GM12878 (cell line): Measurements from ENCODE around the gene CSNK1G1. TPM values are rescaled to one million over a fixed set of nuclear protein-coding genes. Genes with fewer than 3 reads are reported as not detected.

ENCODE experiments used
- ATAC-seq: fragments of 200-7000 bp; cut with Tn5 transposase; 3 replicates; pipeline ENCODE4 v1.9.1; 2020; ENCODE audit warnings: mild to moderate bottlenecking, moderate library complexity
- BruUV-seq: library from RNA; stranded (reverse); fragments of 400-500 nt; replicated peaks from 2 replicates; lab custom pipeline; 2021; lab: Mats Ljungman, UMichigan
- CTCF ChIA-PET: fragments of 300-600 bp; sonication (Branson Sonifier 250); formaldehyde crosslinking; extraction: SDS; loops from one replicate; lab custom pipeline; 2021; ENCODE audit warnings: inconsistent platforms; lab: Yijun Ruan, JAX
- POLR2A ChIA-PET: fragments of 350-600 bp; formaldehyde crosslinking; extraction: SDS; loops from one replicate; lab custom pipeline; 2021; ENCODE audit warnings: inconsistent platforms; lab: Charles Lee
- RAD21 ChIA-PET: fragments of 300-600 bp; sonication (Branson Sonifier 250); formaldehyde crosslinking; loops from one replicate; lab custom pipeline; 2023; ENCODE audit warnings: antibody characterized with exemption; ENCODE audit not compliant: unreplicated experiment; lab: Charles Lee
- SMC1A ChIA-PET: fragments of 300-600 bp; sonication (Branson Sonifier 250); formaldehyde crosslinking; loops from one replicate; lab custom pipeline; 2023; ENCODE audit not compliant: unreplicated experiment, uncharacterized antibody; lab: Charles Lee
- DNase-seq: peaks from one replicate; pipeline ENCODE4 v3.0.0-alpha.2; 2011; ENCODE audit warnings: low read depth, low spot score
- FAIRE-seq: peaks from 3 replicates; lab custom pipeline; 2011; peaks lifted over from hg19 to GRCh38; lab: Jason Lieb, UNC
- H2AFZ ChIP-seq: 2 replicates; pipeline ENCODE4 v1.6.0; 2011; ENCODE audit warnings: low read depth, low read length, control low read depth; ENCODE audit not compliant: control insufficient read depth
- H3K27ac ChIP-seq: 2 replicates; pipeline ENCODE4 v1.5.1; 2011; ENCODE audit warnings: control low read depth; ENCODE audit not compliant: control insufficient read depth, insufficient read depth
- H3K27me3 ChIP-seq, 2 experiments: replicated peaks in 1 of 2; 2 replicates each; pipeline versions ENCODE4 v1.6.0 to v1.6.1; 2011; ENCODE audit warnings: low read length in 1 of 2; ENCODE audit not compliant: control insufficient read depth in 2 of 2, insufficient read depth in 2 of 2
- H3K36me3 ChIP-seq, 2 experiments: 2 replicates each; pipeline ENCODE4 v1.5.1; 2011; ENCODE audit warnings: low read length in 1 of 2; ENCODE audit not compliant: control insufficient read depth in 2 of 2, insufficient read depth in 2 of 2
- H3K4me1 ChIP-seq: 2 replicates; pipeline ENCODE4 v1.6.1; 2011; ENCODE audit warnings: mild to moderate bottlenecking, low read length, moderate library complexity, mixed read lengths; ENCODE audit not compliant: control insufficient read depth, insufficient read depth
- H3K4me2 ChIP-seq: 2 replicates; pipeline ENCODE4 v1.6.0; 2011; ENCODE audit warnings: control low read depth; ENCODE audit not compliant: control insufficient read depth, insufficient read depth
- H3K4me3 ChIP-seq: fragments of 200-600 bp; sonication (generic); 2 replicates; pipeline ENCODE4 v1.5.1; 2016
- H3K79me2 ChIP-seq: 2 replicates; pipeline ENCODE4 v1.6.0; 2011; ENCODE audit warnings: low read length; ENCODE audit not compliant: control insufficient read depth, insufficient read depth
- H3K9ac ChIP-seq: 2 replicates; pipeline ENCODE4 v1.8.0; 2011; ENCODE audit warnings: low read length, control low read depth, mixed read lengths; ENCODE audit not compliant: control insufficient read depth, insufficient read depth
- H3K9me3 ChIP-seq: replicated peaks from 3 replicates; pipeline ENCODE4 v1.5.1; 2011; ENCODE audit warnings: mild to moderate bottlenecking, low read length; ENCODE audit not compliant: control insufficient read depth, insufficient read depth
- H4K20me1 ChIP-seq: 2 replicates; pipeline ENCODE4 v1.6.0; 2011; ENCODE audit not compliant: control insufficient read depth, insufficient read depth
- BCL3 ChIP-seq: IDR thresholded peaks from 2 replicates; pipeline ENCODE4 v1.6.1; 2011; ENCODE audit warnings: borderline replicate concordance, low read depth, mild to moderate bottlenecking, moderate library complexity, low read length; ENCODE audit not compliant: insufficient read depth, poor library complexity, severe bottlenecking
- BMI1 ChIP-seq: fragments of 450-650 bp; IDR thresholded peaks from 2 replicates; pipeline ENCODE4 v1.6.1; 2016; ENCODE audit warnings: mild to moderate bottlenecking, moderate library complexity, borderline replicate concordance
- CBFB ChIP-seq: IDR thresholded peaks from 2 replicates; pipeline ENCODE4 v1.6.1; 2016; ENCODE audit warnings: antibody characterized with exemption, low read depth
- CREB1 ChIP-seq: IDR thresholded peaks from 2 replicates; pipeline ENCODE4 v1.6.1; 2012; ENCODE audit warnings: low read depth, mild to moderate bottlenecking, inconsistent platforms
- FOXM1 ChIP-seq: IDR thresholded peaks from 2 replicates; pipeline ENCODE4 v1.6.1; 2012; ENCODE audit warnings: low read depth, mild to moderate bottlenecking, inconsistent platforms, low read length, moderate library complexity
- KDM1A ChIP-seq: fragments of 200-600 bp; sonication (generic); IDR thresholded peaks from 2 replicates; pipeline ENCODE4 v1.6.1; 2016; ENCODE audit warnings: borderline replicate concordance
- MYB ChIP-seq: fragments of 150-350 bp; IDR thresholded peaks from 2 replicates; pipeline ENCODE4 v1.6.1; 2014; ENCODE audit warnings: mild to moderate bottlenecking, low read depth, low read length, borderline replicate concordance
- NFIC ChIP-seq: IDR thresholded peaks from 2 replicates; pipeline ENCODE4 v1.6.1; 2012; ENCODE audit warnings: low read depth, mild to moderate bottlenecking, inconsistent platforms, low read length, moderate library complexity
- PBX3 ChIP-seq: IDR thresholded peaks from 2 replicates; pipeline ENCODE4 v1.6.1; 2011; ENCODE audit warnings: mild to moderate bottlenecking, low read depth, low read length, moderate library complexity; ENCODE audit not compliant: insufficient replicate concordance
- POLR2AphosphoS2 ChIP-seq: IDR thresholded peaks from 2 replicates; pipeline ENCODE4 v1.6.1; 2011; ENCODE audit warnings: low read depth, mild to moderate bottlenecking, low read length, improper control_type of control experiment, moderate library complexity
- STAT1 ChIP-seq: fragments of 450-650 bp; conservative IDR thresholded peaks from 2 replicates; pipeline ENCODE4 v1.6.1; 2014; ENCODE audit warnings: antibody characterized with exemption, mild to moderate bottlenecking
- USF2 ChIP-seq: IDR thresholded peaks from 2 replicates; pipeline ENCODE4 v1.6.1; 2011; ENCODE audit warnings: low read depth, low read length, improper control_type of control experiment, borderline replicate concordance
- WGBS: methylation state at CpG from one replicate; pipeline ENCODE4 v1.1.6; 2016; ENCODE audit warnings: low lambda C conversion rate; ENCODE audit not compliant: insufficient replicate concordance, insufficient coverage; ENCODE audit errors: missing lambda C conversion rate; 5-methylcytosine and 5-hydroxymethylcytosine counted together
- in situ Hi-C: fragments of 300-500 bp; cut with MboI; formaldehyde crosslinking; loops from 9 replicates; pipeline ENCODE4 v1.14.3; 2018; ENCODE audit warnings: mixed read lengths
- intact Hi-C: fragments of 100-400 bp; cut with micrococcal nuclease; formaldehyde crosslinking; loops from one replicate; pipeline ENCODE4 v1.14.2; 2022; ENCODE audit not compliant: unreplicated experiment
- polyA plus RNA-seq, 11 experiments: library from polyadenylated mRNA; depleted of rRNA in 4 of 11; unstranded in 6 of 11; stranded (reverse) in 5 of 11; fragments of >200 nt; fragmentation: Nextera tagmentation in 4 of 11; fragmentation: Illumina TruSeq in 1 of 11; extraction: Ambion mirVana in 4 of 11; extraction: Trizol in 1 of 11; gene quantifications; 1 replicate in 1 of 11; 2 replicates in 10 of 11; pipeline versions ENCODE4 v1.2.1 to v1.2.3, GENCODE V29; 2011 to 2016; ENCODE audit warnings: inconsistent platforms in 2 of 11, missing spikeins in 2 of 11, low read depth in 1 of 11
- total RNA-seq, 4 experiments: library from RNA; depleted of rRNA in 3 of 4; stranded (reverse); fragments of >200 nt in 3 of 4; fragmentation: Illumina TruSeq in 1 of 4; extraction: Trizol in 1 of 4; gene quantifications; 2 replicates each; pipeline versions ENCODE4 v1.2.1 to v1.2.3, GENCODE V29; 2013 to 2021
- TF ChIP-seq, protein P1 (sequence below): fragments of 450-650 bp; formaldehyde crosslinking; IDR thresholded peaks from 2 replicates; pipeline ENCODE4 v1.4.0; 2020; ENCODE audit warnings: mild to moderate bottlenecking, moderate library complexity

CSNK1G1 gene
- total and polyA plus RNA-seq, 10 of the 15 experiments (the other 5 are each of a cell fraction or from before 2014, with no cell fraction given) = 6.1 to 23.4 (median 15.3) TPM

DNA sequence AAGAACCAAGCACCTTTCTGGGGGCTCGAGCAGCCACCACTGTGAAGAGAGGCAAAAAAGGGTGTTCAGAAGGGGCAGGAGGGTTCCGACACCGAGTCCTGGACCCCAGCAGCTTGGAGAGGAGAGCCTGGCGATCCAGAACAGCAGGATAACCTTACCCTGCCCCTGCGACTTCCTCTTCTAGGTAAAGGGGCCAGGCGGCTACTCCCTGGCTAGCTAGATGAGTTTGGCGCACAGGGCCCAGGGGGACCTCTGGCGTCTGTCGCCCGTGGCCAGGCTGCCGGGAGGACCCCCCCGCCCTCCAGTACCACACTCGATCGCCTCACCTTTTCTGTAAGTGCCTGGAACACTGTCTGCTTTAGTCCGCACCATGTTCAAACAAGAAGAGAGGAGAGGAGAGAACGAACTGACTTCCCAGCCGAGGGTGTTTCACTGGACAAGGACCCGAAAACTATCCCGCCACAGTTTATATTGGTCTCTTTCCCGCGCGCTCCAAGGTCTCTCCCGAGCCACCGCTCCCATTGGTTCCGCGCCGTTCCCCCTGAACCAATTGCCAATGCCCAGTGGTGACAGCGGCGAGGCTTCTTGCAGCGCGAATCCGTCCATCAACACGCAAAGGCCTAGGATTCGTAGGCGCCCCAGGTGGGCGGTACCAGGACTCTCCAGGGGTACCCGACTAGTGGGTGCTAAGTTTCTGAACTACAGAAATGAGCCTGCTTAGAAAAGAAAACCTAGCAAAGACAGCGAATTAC, 25.2 kb upstream of the CSNK1G1 start, which contains the start of gene PCLAF:
PCLAF (minus strand) TSS at position 442 of the 752 bp plus-strand sequence; CDS start at position 372, 70 bp downstream.
- Histone ChIP-seq H3K36me3 (no peaks in the 10 kb centered on the region; a peak in 1 of 4 replicates), H3K27ac (peak within 1 kb of the TSS; percentile 80), H3K4me3 (peak within 1 kb of the TSS; percentile 80), H3K9ac (peak within 1 kb of the TSS; percentile 85), H3K4me2 (peak within 1 kb of the TSS; percentile 85), H3K9me3 (no peaks in the 10 kb centered on the region), H4K20me1 (no peaks in the 10 kb centered on the region), H3K79me2 (peaks cover 24% of the 10 kb centered on the region), H2AFZ (peak within 1 kb of the TSS; percentile 96), H3K4me1 (0 out of 2 replicates have a peak, but pooled peaks cover 3% of the 10 kb centered on the region), H3K27me3 (no peaks in the 10 kb centered on the region)
- peak; percentile 88 for DNase-seq
- FAIRE-seq = peak; percentile 98
- intact Hi-C loops (loop anchor here (10.0 kb wide), 2 partner anchors 166 to 286 kb away; partner anchors contain the start of genes CIAO2A and SNX1), in situ Hi-C loops (no loop called here)
- ATAC-seq = peak; percentile 99
- ChIA-PET RAD21 (interaction anchor here (0.7 kb wide), 1 partner anchor 96 kb away, joined by 3 read pairs; no protein-coding TSS in a partner anchor), POLR2A (interaction anchor here (0.6 to 1.0 kb wide), 3 partner anchors 135 to 217 kb away, joined by 3 to 6 read pairs (median 3); no protein-coding TSS in a partner anchor), CTCF (interaction anchor here (0.6 to 1.3 kb wide), 2 partner anchors 82 to 228 kb away, joined by 3 read pairs; no protein-coding TSS in a partner anchor), SMC1A (interaction anchor here (1.0 kb wide), 1 partner anchor 8 kb away, joined by 6 read pairs; no protein-coding TSS in a partner anchor)
- TSS peak; percentile 78 for BruUV-seq
- under 1% methylated on average over 38 of the region's 38 CpGs for WGBS
- TF ChIP-seq PBX3 = peak; percentile 96
- TF ChIP-seq NFIC = no peak
- no peak for TF ChIP-seq USF2
- TF ChIP-seq CBFB = peak; percentile 28; the same call in 1 of the 2 replicates
- TF ChIP-seq MYB = no peak
- no peak for TF ChIP-seq KDM1A
- TF ChIP-seq POLR2AphosphoS2 = no peak
- no peak for TF ChIP-seq STAT1
- TF ChIP-seq BMI1 = no peak
- TF ChIP-seq FOXM1 = 0 out of 2 replicates have a peak, but pooled peaks have one; percentile 33
- TF ChIP-seq, protein P1, sequence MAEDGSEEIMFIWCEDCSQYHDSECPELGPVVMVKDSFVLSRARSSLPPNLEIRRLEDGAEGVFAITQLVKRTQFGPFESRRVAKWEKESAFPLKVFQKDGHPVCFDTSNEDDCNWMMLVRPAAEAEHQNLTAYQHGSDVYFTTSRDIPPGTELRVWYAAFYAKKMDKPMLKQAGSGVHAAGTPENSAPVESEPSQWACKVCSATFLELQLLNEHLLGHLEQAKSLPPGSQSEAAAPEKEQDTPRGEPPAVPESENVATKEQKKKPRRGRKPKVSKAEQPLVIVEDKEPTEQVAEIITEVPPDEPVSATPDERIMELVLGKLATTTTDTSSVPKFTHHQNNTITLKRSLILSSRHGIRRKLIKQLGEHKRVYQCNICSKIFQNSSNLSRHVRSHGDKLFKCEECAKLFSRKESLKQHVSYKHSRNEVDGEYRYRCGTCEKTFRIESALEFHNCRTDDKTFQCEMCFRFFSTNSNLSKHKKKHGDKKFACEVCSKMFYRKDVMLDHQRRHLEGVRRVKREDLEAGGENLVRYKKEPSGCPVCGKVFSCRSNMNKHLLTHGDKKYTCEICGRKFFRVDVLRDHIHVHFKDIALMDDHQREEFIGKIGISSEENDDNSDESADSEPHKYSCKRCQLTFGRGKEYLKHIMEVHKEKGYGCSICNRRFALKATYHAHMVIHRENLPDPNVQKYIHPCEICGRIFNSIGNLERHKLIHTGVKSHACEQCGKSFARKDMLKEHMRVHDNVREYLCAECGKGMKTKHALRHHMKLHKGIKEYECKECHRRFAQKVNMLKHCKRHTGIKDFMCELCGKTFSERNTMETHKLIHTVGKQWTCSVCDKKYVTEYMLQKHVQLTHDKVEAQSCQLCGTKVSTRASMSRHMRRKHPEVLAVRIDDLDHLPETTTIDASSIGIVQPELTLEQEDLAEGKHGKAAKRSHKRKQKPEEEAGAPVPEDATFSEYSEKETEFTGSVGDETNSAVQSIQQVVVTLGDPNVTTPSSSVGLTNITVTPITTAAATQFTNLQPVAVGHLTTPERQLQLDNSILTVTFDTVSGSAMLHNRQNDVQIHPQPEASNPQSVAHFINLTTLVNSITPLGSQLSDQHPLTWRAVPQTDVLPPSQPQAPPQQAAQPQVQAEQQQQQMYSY (CRISPR knock-in tag) = no peak
- peak; percentile 82; the same call in 1 of the 2 replicates for TF ChIP-seq CREB1
- no peak for TF ChIP-seq BCL3
